22Rv1 (cell line): ENCODE data around the gene FUT6.
A peak's percentile ranks its signal among the peaks of the same experiment; 100 is the strongest.

Experiments
- H3K27ac ChIP-seq: fragments of 450-650 bp; 2 replicates; pipeline ENCODE4 v1.5.1; 2017
- ZFX ChIP-seq: fragments of 450-650 bp; IDR thresholded peaks from 2 replicates; pipeline ENCODE4 v1.6.1; 2017; ENCODE audit warnings: antibody characterized with exemption, borderline replicate concordance
- TF ChIP-seq, protein P1 (sequence below): fragments of 450-650 bp; IDR thresholded peaks from 2 replicates; pipeline ENCODE4 v1.5.1; 2017; ENCODE audit warnings: mild to moderate bottlenecking

FUT6 gene

GRCh38 chr19:5832527-5833216, 6.8 kb downstream of the FUT6 start:
- no peak overlapping the region for H3K27ac ChIP-seq
- TF ChIP-seq, protein P1, sequence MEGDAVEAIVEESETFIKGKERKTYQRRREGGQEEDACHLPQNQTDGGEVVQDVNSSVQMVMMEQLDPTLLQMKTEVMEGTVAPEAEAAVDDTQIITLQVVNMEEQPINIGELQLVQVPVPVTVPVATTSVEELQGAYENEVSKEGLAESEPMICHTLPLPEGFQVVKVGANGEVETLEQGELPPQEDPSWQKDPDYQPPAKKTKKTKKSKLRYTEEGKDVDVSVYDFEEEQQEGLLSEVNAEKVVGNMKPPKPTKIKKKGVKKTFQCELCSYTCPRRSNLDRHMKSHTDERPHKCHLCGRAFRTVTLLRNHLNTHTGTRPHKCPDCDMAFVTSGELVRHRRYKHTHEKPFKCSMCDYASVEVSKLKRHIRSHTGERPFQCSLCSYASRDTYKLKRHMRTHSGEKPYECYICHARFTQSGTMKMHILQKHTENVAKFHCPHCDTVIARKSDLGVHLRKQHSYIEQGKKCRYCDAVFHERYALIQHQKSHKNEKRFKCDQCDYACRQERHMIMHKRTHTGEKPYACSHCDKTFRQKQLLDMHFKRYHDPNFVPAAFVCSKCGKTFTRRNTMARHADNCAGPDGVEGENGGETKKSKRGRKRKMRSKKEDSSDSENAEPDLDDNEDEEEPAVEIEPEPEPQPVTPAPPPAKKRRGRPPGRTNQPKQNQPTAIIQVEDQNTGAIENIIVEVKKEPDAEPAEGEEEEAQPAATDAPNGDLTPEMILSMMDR = no peak
- no peak for TF ChIP-seq ZFX

- TF ChIP-seq, protein P1 = no peak
- no peak for TF ChIP-seq ZFX
- H3K27ac ChIP-seq = no peak overlapping the region
Observed at GRCh38 chr19:5832061-5832460, 7.4 kb downstream of the FUT6 start.

GRCh38 chr19:5831159-5831558, 8.3 kb downstream of the FUT6 start:
- no peak overlapping the region for H3K27ac ChIP-seq
- no peak for TF ChIP-seq ZFX
- TF ChIP-seq, protein P1 = no peak

DNA sequence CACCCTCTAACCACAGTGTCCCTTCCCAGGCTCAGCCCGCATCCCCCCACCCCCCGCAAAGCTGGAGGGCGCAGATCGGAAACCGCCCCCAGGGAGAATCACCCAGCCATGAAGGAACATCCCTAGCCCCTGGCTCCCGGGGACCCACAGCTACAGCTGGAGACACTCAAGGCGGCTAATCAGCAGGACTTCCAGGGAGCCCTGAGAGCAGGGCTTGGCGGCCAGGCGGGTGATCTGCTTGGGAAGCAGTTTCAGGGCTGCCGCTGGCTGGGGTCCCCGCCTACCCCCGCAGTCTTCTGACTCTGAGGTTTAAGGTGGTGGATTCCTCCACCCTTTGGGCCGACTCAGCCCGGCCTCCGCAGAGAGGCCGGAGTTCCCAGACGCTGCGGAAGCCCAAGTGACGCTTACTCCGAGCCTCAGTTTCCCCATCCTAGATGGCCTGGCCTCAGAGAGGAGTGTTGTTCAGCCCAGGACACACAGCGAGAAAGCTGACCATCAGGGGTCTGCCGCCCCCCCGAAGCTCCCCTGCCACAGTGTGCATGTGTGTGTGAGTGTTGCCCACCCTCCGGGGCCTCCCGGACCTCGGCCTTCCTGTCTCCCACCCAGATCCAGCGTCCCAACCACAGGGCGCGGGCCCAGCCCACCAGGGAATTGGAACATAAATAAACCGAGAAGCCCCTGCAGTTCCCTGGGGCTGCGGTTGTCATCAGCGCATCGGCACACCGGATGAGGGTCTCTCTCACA, 9.8 kb downstream of the FUT6 start:
- TF ChIP-seq, protein P1 = no peak
- no peak for TF ChIP-seq ZFX
- H3K27ac ChIP-seq = no peak overlapping the region

DNA sequence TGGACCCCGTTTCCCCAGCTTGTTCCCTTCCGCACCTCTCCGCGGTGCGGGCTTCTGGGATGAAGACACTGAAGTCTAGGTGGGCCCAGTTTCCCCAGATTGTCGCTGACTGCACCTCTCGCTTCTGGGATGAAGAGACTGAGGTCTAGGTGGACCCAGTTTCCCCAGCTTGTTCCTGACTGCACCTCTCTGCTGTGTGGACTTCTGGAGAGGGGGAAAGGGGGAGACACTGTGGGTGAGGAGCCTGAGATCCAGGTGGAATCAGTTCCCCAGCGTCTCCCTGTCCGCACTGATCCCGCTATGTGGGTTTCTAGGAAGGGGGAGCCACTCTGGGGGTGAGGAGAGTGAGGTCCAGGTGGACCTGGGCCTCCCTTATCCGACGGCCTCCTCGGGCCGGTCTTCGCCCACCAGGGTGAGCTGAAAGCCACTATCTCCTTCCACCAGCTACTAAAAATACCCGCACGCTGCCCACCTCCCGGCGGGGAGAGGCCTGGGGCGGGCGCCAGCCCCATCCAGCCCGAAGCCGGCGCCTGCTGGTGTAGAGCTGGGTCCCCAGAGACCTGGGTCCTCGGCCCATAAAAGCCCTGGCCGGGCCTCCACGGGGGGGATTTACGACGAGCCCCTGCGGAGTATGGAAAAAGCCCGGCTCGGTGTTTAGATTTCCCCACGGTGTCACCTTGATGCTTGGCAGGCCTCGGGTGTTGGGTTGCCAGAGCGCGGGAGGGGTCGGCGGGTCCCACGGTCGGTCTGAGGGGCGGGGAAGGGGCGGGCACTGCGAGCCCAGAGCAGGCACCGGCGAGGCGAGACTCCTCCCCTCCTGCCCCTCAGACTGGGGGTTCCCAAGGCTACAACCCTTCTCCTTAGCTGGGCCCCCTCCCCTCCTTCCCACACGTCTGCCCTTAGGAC, 10.6 kb downstream of the FUT6 start:
- TF ChIP-seq ZFX = no peak
- TF ChIP-seq, protein P1 = no peak
- peak overlapping the region; percentile 88 for H3K27ac ChIP-seq

DNA sequence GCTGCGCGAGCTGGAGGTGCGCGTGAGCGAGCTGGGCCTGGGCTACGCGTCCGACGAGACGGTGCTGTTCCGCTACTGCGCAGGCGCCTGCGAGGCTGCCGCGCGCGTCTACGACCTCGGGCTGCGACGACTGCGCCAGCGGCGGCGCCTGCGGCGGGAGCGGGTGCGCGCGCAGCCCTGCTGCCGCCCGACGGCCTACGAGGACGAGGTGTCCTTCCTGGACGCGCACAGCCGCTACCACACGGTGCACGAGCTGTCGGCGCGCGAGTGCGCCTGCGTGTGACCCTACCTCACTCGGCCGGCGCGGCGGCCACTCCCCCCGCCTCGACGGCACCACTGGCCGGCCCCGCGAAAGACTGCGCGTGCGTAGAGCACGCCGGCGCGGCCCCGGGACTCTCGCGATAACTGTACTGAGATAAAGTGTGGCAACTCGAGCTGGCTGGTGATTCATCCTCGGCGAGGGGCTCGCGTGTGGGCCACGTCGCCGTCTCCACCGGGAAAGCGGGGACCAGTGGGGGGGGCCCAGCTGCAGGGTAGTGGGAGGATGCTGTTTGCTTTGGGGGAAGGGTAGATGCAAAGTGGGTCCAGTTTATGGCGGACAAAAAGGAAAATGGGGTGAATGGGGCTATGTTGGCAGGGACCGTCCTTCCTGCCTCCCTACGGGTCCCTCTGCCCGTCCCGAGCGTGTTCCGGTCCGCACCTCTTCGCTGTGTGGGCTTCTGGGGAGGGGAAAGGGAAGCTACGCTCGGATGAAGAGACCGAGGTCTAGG, 11.4 kb downstream of the FUT6 start:
- TF ChIP-seq, protein P1 = no peak
- no peak for TF ChIP-seq ZFX
- peak overlapping the region; percentile 88 for H3K27ac ChIP-seq
